ENCODE data around the gene RAP1GAP2. TPM values are rescaled to one million over a fixed set of nuclear protein-coding genes. Genes with fewer than 3 reads are reported as not detected.

Gene RAP1GAP2
- total RNA-seq, 4 donors from 2014 or later, result 1.5 to 23.1 (median 6.7) TPM

DNA sequence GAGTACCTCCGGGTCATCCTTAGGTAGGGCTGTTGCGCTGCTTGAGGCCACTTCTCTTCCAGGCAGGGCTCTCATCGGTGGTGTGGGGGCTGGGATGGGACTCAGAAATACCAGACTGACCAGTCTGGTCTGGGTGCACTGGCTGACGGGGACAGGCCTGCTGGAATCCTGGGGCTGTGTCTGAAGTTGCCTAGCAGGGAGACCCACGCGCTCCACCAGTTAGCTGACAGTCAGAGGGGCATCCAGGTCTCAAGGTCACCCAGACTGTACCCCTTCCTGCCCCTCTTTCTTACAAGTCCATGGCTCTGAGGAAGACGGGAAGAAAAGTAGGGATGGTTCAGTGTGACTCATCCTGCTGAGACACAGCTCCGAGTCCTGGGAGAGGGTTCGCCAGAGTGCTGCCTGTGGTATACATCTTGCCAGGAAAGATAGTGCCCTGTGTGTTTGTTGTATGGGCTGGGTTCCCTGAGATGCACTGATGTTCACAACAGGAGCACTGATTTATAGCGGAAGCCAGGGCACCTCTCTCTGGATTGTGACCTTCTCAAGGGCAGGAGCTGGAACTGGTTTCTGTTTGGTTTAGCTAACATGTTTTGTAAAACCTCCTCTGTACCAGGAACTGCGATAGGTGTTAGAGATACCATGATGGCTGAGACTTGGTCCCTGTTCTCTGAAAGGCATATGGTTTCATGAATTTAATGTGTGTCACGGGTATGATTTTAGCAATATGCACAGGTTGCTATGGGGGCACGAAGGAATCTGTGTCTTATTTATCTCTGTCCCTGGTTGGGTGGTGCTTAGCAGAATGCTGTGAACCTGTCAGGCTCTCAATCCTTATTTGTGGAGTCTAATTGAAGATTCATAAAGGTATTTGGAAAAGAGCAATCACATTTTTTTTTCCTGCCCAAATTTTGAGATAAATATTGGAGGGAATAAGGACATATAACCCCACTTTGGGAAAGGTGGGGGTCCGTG, 169.7 kb downstream of the RAP1GAP2 start:
- no peak overlapping the region for H3K27ac ChIP-seq

GRCh38 chr17:2967515-2967914, 171.3 kb downstream of the RAP1GAP2 start:
- H3K4me3 ChIP-seq, result no peak overlapping the region
- H3K4me1 ChIP-seq, result no peaks in the 10 kb centered on the region
- H3K9me3 ChIP-seq, result no peaks in the 10 kb centered on the region
- H3K27me3 ChIP-seq, result no peaks in the 10 kb centered on the region
- no peaks in the 10 kb centered on the region for H3K36me3 ChIP-seq
- no peak overlapping the region for H3K27ac ChIP-seq
- TF ChIP-seq, protein P1, sequence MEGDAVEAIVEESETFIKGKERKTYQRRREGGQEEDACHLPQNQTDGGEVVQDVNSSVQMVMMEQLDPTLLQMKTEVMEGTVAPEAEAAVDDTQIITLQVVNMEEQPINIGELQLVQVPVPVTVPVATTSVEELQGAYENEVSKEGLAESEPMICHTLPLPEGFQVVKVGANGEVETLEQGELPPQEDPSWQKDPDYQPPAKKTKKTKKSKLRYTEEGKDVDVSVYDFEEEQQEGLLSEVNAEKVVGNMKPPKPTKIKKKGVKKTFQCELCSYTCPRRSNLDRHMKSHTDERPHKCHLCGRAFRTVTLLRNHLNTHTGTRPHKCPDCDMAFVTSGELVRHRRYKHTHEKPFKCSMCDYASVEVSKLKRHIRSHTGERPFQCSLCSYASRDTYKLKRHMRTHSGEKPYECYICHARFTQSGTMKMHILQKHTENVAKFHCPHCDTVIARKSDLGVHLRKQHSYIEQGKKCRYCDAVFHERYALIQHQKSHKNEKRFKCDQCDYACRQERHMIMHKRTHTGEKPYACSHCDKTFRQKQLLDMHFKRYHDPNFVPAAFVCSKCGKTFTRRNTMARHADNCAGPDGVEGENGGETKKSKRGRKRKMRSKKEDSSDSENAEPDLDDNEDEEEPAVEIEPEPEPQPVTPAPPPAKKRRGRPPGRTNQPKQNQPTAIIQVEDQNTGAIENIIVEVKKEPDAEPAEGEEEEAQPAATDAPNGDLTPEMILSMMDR (IDR thresholded peaks at IDR 0.05), result no peak
- no peak for TF ChIP-seq POLR2A (IDR thresholded peaks at IDR 0.05)
- no peak for DNase-seq
- intact Hi-C loops (cut with DNase I; ENCODE audit: low total_unique reads), result no loop called here

More for the DNA sequence above, 169.7 kb downstream of the RAP1GAP2 start:
- no peaks in the 10 kb centered on the region for H3K36me3 ChIP-seq
- no peak overlapping the region for H3K4me3 ChIP-seq
- H3K4me1 ChIP-seq, result no peaks in the 10 kb centered on the region
- H3K27me3 ChIP-seq, result no peaks in the 10 kb centered on the region
- no peak for DNase-seq
- intact Hi-C loops (cut with DNase I; ENCODE audit: low total_unique reads), result no loop called here
- no peaks in the 10 kb centered on the region for H3K9me3 ChIP-seq
- TF ChIP-seq POLR2A (IDR thresholded peaks at IDR 0.05), result no peak
- TF ChIP-seq, protein P1 (IDR thresholded peaks at IDR 0.05), result no peak

GRCh38 chr17:2971851-2972250, 175.6 kb downstream of the RAP1GAP2 start:
- no peak for TF ChIP-seq POLR2A (IDR thresholded peaks at IDR 0.05)
- TF ChIP-seq, protein P1 (IDR thresholded peaks at IDR 0.05), result no peak
- H3K27ac ChIP-seq, result no peak overlapping the region
- DNase-seq, result no peak
- intact Hi-C loops (cut with DNase I; ENCODE audit: low total_unique reads), result no loop called here
- no peaks in the 10 kb centered on the region for H3K9me3 ChIP-seq
- no peaks in the 10 kb centered on the region for H3K4me1 ChIP-seq
- no peaks in the 10 kb centered on the region for H3K36me3 ChIP-seq
- no peak overlapping the region for H3K4me3 ChIP-seq
- H3K27me3 ChIP-seq, result no peaks in the 10 kb centered on the region

DNA sequence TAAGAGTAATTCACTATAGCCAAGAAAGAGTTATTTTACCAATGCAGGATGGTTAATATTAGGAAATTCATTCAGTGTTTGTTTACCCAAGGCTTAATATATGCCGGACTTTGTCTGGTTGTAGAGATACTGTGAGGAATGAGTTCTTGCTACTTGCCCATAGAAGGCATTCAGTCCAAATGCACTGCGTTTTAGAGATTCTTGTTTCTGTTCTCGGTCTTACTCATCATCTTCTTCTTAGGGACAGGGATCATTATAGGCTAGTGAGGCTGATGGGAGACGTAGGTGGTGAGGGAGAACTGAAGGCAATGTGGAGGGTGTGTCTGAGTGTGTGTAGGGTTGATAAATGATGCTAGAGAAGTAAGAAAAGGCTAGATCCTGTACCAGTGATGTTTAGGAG, 176.5 kb downstream of the RAP1GAP2 start:
- H3K36me3 ChIP-seq, result no peaks in the 10 kb centered on the region
- H3K4me3 ChIP-seq, result no peak overlapping the region
- no peak for DNase-seq
- H3K9me3 ChIP-seq, result no peaks in the 10 kb centered on the region
- intact Hi-C loops (cut with DNase I; ENCODE audit: low total_unique reads), result no loop called here
- H3K27me3 ChIP-seq, result no peaks in the 10 kb centered on the region
- H3K27ac ChIP-seq, result no peak overlapping the region
- no peak for TF ChIP-seq POLR2A (IDR thresholded peaks at IDR 0.05)
- TF ChIP-seq, protein P1 (IDR thresholded peaks at IDR 0.05), result no peak
- no peaks in the 10 kb centered on the region for H3K4me1 ChIP-seq

DNA sequence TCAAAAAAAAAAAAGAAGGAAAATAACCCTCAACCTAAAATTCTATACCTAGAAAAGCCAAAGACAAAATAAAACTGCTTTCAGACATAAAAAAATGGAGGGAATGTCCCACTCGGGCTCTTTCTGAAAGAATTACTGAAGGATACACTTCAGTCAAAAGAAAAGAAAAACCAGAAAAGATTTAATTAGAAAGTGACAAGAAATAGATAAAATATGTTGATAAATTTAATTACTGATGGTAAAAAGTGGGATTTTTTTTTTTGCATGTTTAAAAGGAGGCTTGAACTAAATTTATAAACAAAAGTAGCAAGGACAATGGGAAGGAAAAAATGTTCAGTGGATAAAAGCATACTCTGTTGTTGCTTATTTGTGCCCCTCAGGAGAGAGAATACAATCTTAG, 178.1 kb downstream of the RAP1GAP2 start:
- DNase-seq, result no peak
- intact Hi-C loops (cut with DNase I; ENCODE audit: low total_unique reads), result no loop called here
- Histone ChIP-seq H3K36me3 (no peaks in the 10 kb centered on the region), H3K27me3 (no peaks in the 10 kb centered on the region), H3K4me3 (no peak overlapping the region), H3K27ac (no peak overlapping the region), H3K9me3 (no peaks in the 10 kb centered on the region), H3K4me1 (no peaks in the 10 kb centered on the region)
- TF ChIP-seq, protein P1 (IDR thresholded peaks at IDR 0.05), result no peak
- TF ChIP-seq POLR2A (IDR thresholded peaks at IDR 0.05), result no peak

All from uterus (tissue), 4 donors.